Measurements from ENCODE around the gene GLT8D1. TPM values are rescaled to one million over a fixed set of nuclear protein-coding genes. Genes with fewer than 3 reads are reported as not detected.

The GLT8D1 gene
- total RNA-seq, 1 donor from 2014 or later, result 70.2 TPM

- DNase-seq (ENCODE audit: low read depth, low spot score), result no peak
Measured at GRCh38 chr3:52712291-52713212, 7.0 kb upstream of the GLT8D1 start.

GRCh38 chr3:52710512-52710911, 4.9 kb upstream of the GLT8D1 start:
- no peak for DNase-seq (ENCODE audit: low read depth, low spot score)

- DNase-seq (ENCODE audit: low read depth, low spot score), result no peak
Measured at GRCh38 chr3:52707585-52707984, 2.0 kb upstream of the GLT8D1 start.

- no peak for DNase-seq (ENCODE audit: low read depth, low spot score)
Measured at GRCh38 chr3:52705438-52705687, 228 bp downstream of the GLT8D1 start.

- DNase-seq (ENCODE audit: low read depth, low spot score), result no peak
Measured at GRCh38 chr3:52704611-52705437, 767 bp downstream of the GLT8D1 start.

- no peak for DNase-seq (ENCODE audit: low read depth, low spot score)
Measured at GRCh38 chr3:52703341-52703740, 2.2 kb downstream of the GLT8D1 start.

- no peak for DNase-seq (ENCODE audit: low read depth, low spot score)
Measured at GRCh38 chr3:52697632-52697965, 8.0 kb downstream of the GLT8D1 start.

GRCh38 chr3:52696830-52697631, 8.6 kb downstream of the GLT8D1 start:
- no peak for DNase-seq (ENCODE audit: low read depth, low spot score)

GRCh38 chr3:52695798-52696671, 9.6 kb downstream of the GLT8D1 start:
- no peak for DNase-seq (ENCODE audit: low read depth, low spot score)

GRCh38 chr3:52694528-52695189, 10.9 kb downstream of the GLT8D1 start:
- DNase-seq (ENCODE audit: low read depth, low spot score), result no peak

- DNase-seq (ENCODE audit: low read depth, low spot score), result no peak
Measured at GRCh38 chr3:52693071-52693470, 12.5 kb downstream of the GLT8D1 start.

- no peak for DNase-seq (ENCODE audit: low read depth, low spot score)
Measured at GRCh38 chr3:52690560-52690959, 15.0 kb downstream of the GLT8D1 start.

- no peak for DNase-seq (ENCODE audit: low read depth, low spot score)
Measured at GRCh38 chr3:52689151-52689550, 16.4 kb downstream of the GLT8D1 start.

- DNase-seq (ENCODE audit: low read depth, low spot score), result no peak
Measured at GRCh38 chr3:52688266-52688665, 17.3 kb downstream of the GLT8D1 start.

GRCh38 chr3:52685709-52686691, 19.6 kb downstream of the GLT8D1 start, which contains the start of the genes GNL3 and PBRM1:
Gene GNL3, plus strand, starts transcription at chr3:52686032. Its CDS starts 61 bp downstream, at chr3:52686093.
Gene PBRM1, minus strand, starts transcription at chr3:52685913.
- peak; percentile 84 for DNase-seq (ENCODE audit: low read depth, low spot score)

- no peak for DNase-seq (ENCODE audit: low read depth, low spot score)
Measured at GRCh38 chr3:52685285-52685708, 20.3 kb downstream of the GLT8D1 start.

GRCh38 chr3:52684184-52684583, 21.4 kb downstream of the GLT8D1 start:
- DNase-seq (ENCODE audit: low read depth, low spot score), result no peak

- DNase-seq (ENCODE audit: low read depth, low spot score), result no peak
Measured at GRCh38 chr3:52683611-52684010, 22.0 kb downstream of the GLT8D1 start.

- DNase-seq (ENCODE audit: low read depth, low spot score), result peak; percentile 33
Measured at GRCh38 chr3:52682016-52682415, 23.6 kb downstream of the GLT8D1 start.
